ENCODE measurements around the gene EGR1. TPM values are rescaled to one million over a fixed set of nuclear protein-coding genes. Genes with fewer than 3 reads are reported as not detected.
"Not testable (repeated sequence)": the region's sequence is repeated elsewhere in the genome, so short reads cannot be mapped to it uniquely, and the experiment has no call there.

The EGR1 gene
- total RNA-seq, 1 experiment from 2014 or later: 1.0 TPM

GRCh38 chr5:138466900-138467710 lies 1.8 kb downstream of the EGR1 start:
- DNase-seq (ENCODE audit: low read depth): no peak
- in situ Hi-C loops (cut with HindIII; ENCODE audit: low pct_unique_long_range_greater_than_20kb, low sequenced_read_pairs): no loop called here

GRCh38 chr5:138467711-138468132 lies 2.4 kb downstream of the EGR1 start:
- in situ Hi-C loops (cut with HindIII; ENCODE audit: low pct_unique_long_range_greater_than_20kb, low sequenced_read_pairs): no loop called here
- no peak for DNase-seq (ENCODE audit: low read depth)

GRCh38 chr5:138468133-138468965 lies 3.1 kb downstream of the EGR1 start:
- in situ Hi-C loops (cut with HindIII; ENCODE audit: low pct_unique_long_range_greater_than_20kb, low sequenced_read_pairs): no loop called here
- no peak for DNase-seq (ENCODE audit: low read depth)

- DNase-seq (ENCODE audit: low read depth): no peak
- in situ Hi-C loops (cut with HindIII; ENCODE audit: low pct_unique_long_range_greater_than_20kb, low sequenced_read_pairs): no loop called here
Observed at GRCh38 chr5:138468966-138469539, 3.8 kb downstream of the EGR1 start.

- DNase-seq (ENCODE audit: low read depth): peak; percentile 33
- in situ Hi-C loops (cut with HindIII; ENCODE audit: low pct_unique_long_range_greater_than_20kb, low sequenced_read_pairs): no loop called here
Observed at GRCh38 chr5:138469540-138470321, 4.5 kb downstream of the EGR1 start.

- no peak for DNase-seq (ENCODE audit: low read depth)
- in situ Hi-C loops (cut with HindIII; ENCODE audit: low pct_unique_long_range_greater_than_20kb, low sequenced_read_pairs): no loop called here
Observed at GRCh38 chr5:138470322-138471051, 5.2 kb downstream of the EGR1 start.

GRCh38 chr5:138471052-138471361 lies 5.7 kb downstream of the EGR1 start:
- DNase-seq (ENCODE audit: low read depth): no peak
- in situ Hi-C loops (cut with HindIII; ENCODE audit: low pct_unique_long_range_greater_than_20kb, low sequenced_read_pairs): no loop called here

GRCh38 chr5:138472353-138472752 lies 7.1 kb downstream of the EGR1 start:
- in situ Hi-C loops (cut with HindIII; ENCODE audit: low pct_unique_long_range_greater_than_20kb, low sequenced_read_pairs): no loop called here

GRCh38 chr5:138473151-138473550 lies 7.9 kb downstream of the EGR1 start:
- DNase-seq (ENCODE audit: low read depth); in situ Hi-C loops (cut with HindIII; ENCODE audit: low pct_unique_long_range_greater_than_20kb, low sequenced_read_pairs): not testable (repeated sequence)

More at GRCh38 chr5:138472353-138472752, 7.1 kb downstream of the EGR1 start:
- DNase-seq (ENCODE audit: low read depth): no peak

GRCh38 chr5:138476918-138477317 lies 11.6 kb downstream of the EGR1 start:
- in situ Hi-C loops (cut with HindIII; ENCODE audit: low pct_unique_long_range_greater_than_20kb, low sequenced_read_pairs): no loop called here
- DNase-seq (ENCODE audit: low read depth): no peak

GRCh38 chr5:138482638-138483037 lies 17.4 kb downstream of the EGR1 start:
- in situ Hi-C loops (cut with HindIII; ENCODE audit: low pct_unique_long_range_greater_than_20kb, low sequenced_read_pairs): no loop called here
- DNase-seq (ENCODE audit: low read depth): no peak

GRCh38 chr5:138488481-138488945 lies 23.2 kb downstream of the EGR1 start:
- DNase-seq (ENCODE audit: low read depth): no peak
- in situ Hi-C loops (cut with HindIII; ENCODE audit: low pct_unique_long_range_greater_than_20kb, low sequenced_read_pairs): no loop called here

- in situ Hi-C loops (cut with HindIII; ENCODE audit: low pct_unique_long_range_greater_than_20kb, low sequenced_read_pairs): no loop called here
- no peak for DNase-seq (ENCODE audit: low read depth)
Observed at GRCh38 chr5:138489683-138490061, 24.4 kb downstream of the EGR1 start.

GRCh38 chr5:138490648-138491283 lies 25.5 kb downstream of the EGR1 start:
- no peak for DNase-seq (ENCODE audit: low read depth)
- in situ Hi-C loops (cut with HindIII; ENCODE audit: low pct_unique_long_range_greater_than_20kb, low sequenced_read_pairs): no loop called here

- in situ Hi-C loops (cut with HindIII; ENCODE audit: low pct_unique_long_range_greater_than_20kb, low sequenced_read_pairs): no loop called here
- no peak for DNase-seq (ENCODE audit: low read depth)
Observed at GRCh38 chr5:138491284-138491648, 26.0 kb downstream of the EGR1 start.

GRCh38 chr5:138491669-138492559 lies 26.6 kb downstream of the EGR1 start:
- DNase-seq (ENCODE audit: low read depth): peak; percentile 66
- in situ Hi-C loops (cut with HindIII; ENCODE audit: low pct_unique_long_range_greater_than_20kb, low sequenced_read_pairs): no loop called here

Measured in Caki2 (cell line).